Central memory CD8-positive, alpha-beta T cell (primary cell): ENCODE measurements around the gene LIFR.

Source experiments
- ATAC-seq: fragments of 150-1000 bp; cut with Tn5 transposase; replicated peaks from 2 replicates; pipeline ENCODE4 v1.10.0; 2022; ENCODE audit warnings: mild to moderate bottlenecking, moderate FRiP score, moderate number of reproducible peaks; ENCODE audit not compliant: poor library complexity, severe bottlenecking; ENCODE audit errors: extremely low read depth
- DNase-seq, 2 donors: peaks; one replicate each; pipeline ENCODE4 v3.0.0; 2021; ENCODE audit warnings: low spot score in 2 of 2
- H3K27ac Mint-ChIP-seq: one replicate; pipeline ENCODE4 v1.8.0; 2022; ENCODE audit warnings: low read depth, mild to moderate bottlenecking, moderate library complexity, mixed read lengths
- H3K27me3 Mint-ChIP-seq: one replicate; pipeline ENCODE4 v1.8.0; 2022; ENCODE audit warnings: mixed read lengths
- H3K36me3 Mint-ChIP-seq: one replicate; pipeline ENCODE4 v1.8.0; 2022; ENCODE audit warnings: mild to moderate bottlenecking, moderate library complexity, mixed read lengths; ENCODE audit not compliant: insufficient read depth
- H3K4me1 Mint-ChIP-seq: one replicate; pipeline ENCODE4 v1.8.0; 2022; ENCODE audit warnings: mixed read lengths
- H3K4me3 Mint-ChIP-seq: one replicate; pipeline ENCODE4 v1.8.0; 2022; ENCODE audit warnings: mild to moderate bottlenecking, moderate library complexity, mixed read lengths
- H3K9me3 Mint-ChIP-seq: one replicate; pipeline ENCODE4 v1.8.0; 2022; ENCODE audit warnings: mixed read lengths

The LIFR gene

GRCh38 chr5:38595132-38595745 lies 38.8 kb upstream of the LIFR start:
- H3K36me3 Mint-ChIP-seq = no peaks in the 10 kb centered on the region
- ATAC-seq (no peak), DNase-seq (no peak)
- H3K27ac Mint-ChIP-seq = no peak overlapping the region
- H3K27me3 Mint-ChIP-seq = peaks cover 56% of the 10 kb centered on the region
- H3K4me3 Mint-ChIP-seq = no peak overlapping the region
- H3K9me3 Mint-ChIP-seq = no peaks in the 10 kb centered on the region
- no peaks in the 10 kb centered on the region for H3K4me1 Mint-ChIP-seq

GRCh38 chr5:38593959-38594358 lies 37.5 kb upstream of the LIFR start:
- no peaks in the 10 kb centered on the region for H3K9me3 Mint-ChIP-seq
- H3K27ac Mint-ChIP-seq = no peak overlapping the region
- ATAC-seq (no peak), DNase-seq (no peak)
- H3K27me3 Mint-ChIP-seq = peaks cover 63% of the 10 kb centered on the region
- H3K36me3 Mint-ChIP-seq = no peaks in the 10 kb centered on the region
- H3K4me1 Mint-ChIP-seq = no peaks in the 10 kb centered on the region
- H3K4me3 Mint-ChIP-seq = no peak overlapping the region

DNA sequence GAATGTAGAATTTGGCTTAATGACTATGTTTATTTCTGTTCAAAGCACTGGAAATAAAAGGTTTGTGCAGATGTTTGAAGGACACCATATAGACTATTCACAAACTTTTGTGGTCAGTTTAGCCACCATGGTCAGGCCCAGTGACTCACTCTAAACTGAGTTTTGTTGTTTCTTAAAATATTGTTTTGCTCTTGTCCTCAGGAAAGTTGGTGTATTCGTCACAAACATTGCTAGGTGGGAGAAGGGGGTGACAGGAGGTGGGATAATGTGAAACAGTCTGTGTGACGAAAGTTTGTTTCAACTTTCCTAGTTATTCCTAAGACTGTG lies 35.0 kb upstream of the LIFR start:
- DNase-seq = no peak
- Mint-ChIP-seq H3K9me3 (no peaks in the 10 kb centered on the region), H3K4me3 (no peak overlapping the region), H3K36me3 (no peaks in the 10 kb centered on the region), H3K27me3 (peaks cover 43% of the 10 kb centered on the region), H3K4me1 (no peaks in the 10 kb centered on the region), H3K27ac (no peak overlapping the region)
- ATAC-seq = no peak

GRCh38 chr5:38590838-38591522 lies 34.5 kb upstream of the LIFR start:
- Mint-ChIP-seq H3K36me3 (no peaks in the 10 kb centered on the region), H3K27ac (no peak overlapping the region), H3K4me1 (no peaks in the 10 kb centered on the region), H3K27me3 (peaks cover 47% of the 10 kb centered on the region), H3K9me3 (no peaks in the 10 kb centered on the region), H3K4me3 (no peak overlapping the region)
- no peak for DNase-seq
- ATAC-seq = no peak

GRCh38 chr5:38589629-38590028 lies 33.2 kb upstream of the LIFR start:
- ATAC-seq (no peak), DNase-seq (no peak)
- Mint-ChIP-seq H3K27ac (no peak overlapping the region), H3K27me3 (peaks cover 47% of the 10 kb centered on the region), H3K36me3 (no peaks in the 10 kb centered on the region), H3K4me1 (no peaks in the 10 kb centered on the region), H3K4me3 (no peak overlapping the region), H3K9me3 (no peaks in the 10 kb centered on the region)

DNA sequence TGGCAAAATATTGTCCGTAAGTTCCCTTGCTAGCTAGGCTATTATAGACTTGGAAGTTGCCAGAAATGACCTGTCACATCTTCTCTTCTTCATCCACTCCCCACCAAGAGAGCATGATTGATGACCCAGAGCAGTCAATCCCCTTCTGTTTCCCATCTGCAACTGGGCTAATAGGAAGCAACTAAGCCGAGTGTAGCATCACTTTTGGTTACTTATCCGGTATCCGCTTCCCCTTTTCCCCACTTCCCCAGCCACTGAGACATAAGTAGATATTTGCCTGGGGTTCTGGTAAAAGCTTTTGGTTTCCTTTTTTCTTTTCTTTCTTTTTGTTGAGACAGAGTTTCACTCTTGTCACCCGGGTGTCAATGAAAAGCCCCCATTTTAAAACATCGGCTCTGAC lies 29.4 kb upstream of the LIFR start:
- Mint-ChIP-seq H3K36me3 (no peaks in the 10 kb centered on the region), H3K4me3 (no peak overlapping the region), H3K27ac (no peak overlapping the region), H3K9me3 (no peaks in the 10 kb centered on the region), H3K27me3 (peaks cover 66% of the 10 kb centered on the region), H3K4me1 (peaks cover 6% of the 10 kb centered on the region)
- ATAC-seq (no peak), DNase-seq (no peak)

DNA sequence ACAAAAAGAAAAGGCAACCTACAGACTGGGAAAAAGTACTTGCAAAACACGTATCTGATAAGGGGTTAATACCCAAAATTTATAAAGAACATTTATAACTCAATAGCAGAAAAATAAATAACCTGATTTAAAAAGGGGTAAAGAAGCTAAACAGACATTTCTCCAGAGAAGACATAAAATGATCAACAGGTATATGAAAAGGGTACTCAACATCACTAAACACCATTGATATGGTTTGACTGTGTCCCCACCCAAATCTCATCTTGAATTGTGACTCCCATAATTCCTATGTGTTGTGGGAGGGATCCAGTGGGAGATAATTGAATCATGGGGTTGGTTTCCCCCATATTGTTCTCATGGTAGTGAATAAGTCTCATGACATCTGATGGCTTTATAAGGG lies 27.1 kb upstream of the LIFR start:
- no peak for ATAC-seq
- peaks cover 63% of the 10 kb centered on the region for H3K27me3 Mint-ChIP-seq
- DNase-seq = no peak
- H3K4me1 Mint-ChIP-seq = peaks cover 6% of the 10 kb centered on the region
- no peak overlapping the region for H3K27ac Mint-ChIP-seq
- H3K36me3 Mint-ChIP-seq = no peaks in the 10 kb centered on the region
- H3K9me3 Mint-ChIP-seq = no peaks in the 10 kb centered on the region
- no peak overlapping the region for H3K4me3 Mint-ChIP-seq

DNA sequence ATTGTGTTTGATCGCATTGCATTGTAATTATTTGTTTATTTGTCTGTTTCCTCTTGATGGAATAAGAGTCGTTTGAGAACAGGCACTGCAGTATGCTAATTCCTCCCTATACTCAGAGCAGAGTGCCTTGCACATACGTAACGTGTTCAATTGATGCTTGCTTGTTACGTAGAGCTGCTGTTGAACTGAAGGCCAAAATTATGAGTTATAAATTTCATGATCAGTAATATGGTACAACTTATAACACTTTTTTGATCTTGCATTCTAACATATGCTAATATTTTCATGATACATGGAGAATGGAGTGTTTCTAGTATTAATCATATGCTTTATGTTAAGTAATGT lies 26.5 kb upstream of the LIFR start:
- peaks cover 6% of the 10 kb centered on the region for H3K4me1 Mint-ChIP-seq
- H3K27me3 Mint-ChIP-seq = peaks cover 63% of the 10 kb centered on the region
- no peaks in the 10 kb centered on the region for H3K9me3 Mint-ChIP-seq
- no peak overlapping the region for H3K27ac Mint-ChIP-seq
- H3K36me3 Mint-ChIP-seq = no peaks in the 10 kb centered on the region
- no peak for ATAC-seq
- no peak overlapping the region for H3K4me3 Mint-ChIP-seq
- no peak for DNase-seq

- Mint-ChIP-seq H3K4me1 (peaks cover 6% of the 10 kb centered on the region), H3K27me3 (peaks cover 67% of the 10 kb centered on the region), H3K9me3 (no peaks in the 10 kb centered on the region), H3K4me3 (no peak overlapping the region), H3K27ac (no peak overlapping the region), H3K36me3 (no peaks in the 10 kb centered on the region)
- no peak for ATAC-seq
- DNase-seq = no peak
These were observed 26.0 kb upstream of the LIFR start for GRCh38 chr5:38582293-38582974.

DNA sequence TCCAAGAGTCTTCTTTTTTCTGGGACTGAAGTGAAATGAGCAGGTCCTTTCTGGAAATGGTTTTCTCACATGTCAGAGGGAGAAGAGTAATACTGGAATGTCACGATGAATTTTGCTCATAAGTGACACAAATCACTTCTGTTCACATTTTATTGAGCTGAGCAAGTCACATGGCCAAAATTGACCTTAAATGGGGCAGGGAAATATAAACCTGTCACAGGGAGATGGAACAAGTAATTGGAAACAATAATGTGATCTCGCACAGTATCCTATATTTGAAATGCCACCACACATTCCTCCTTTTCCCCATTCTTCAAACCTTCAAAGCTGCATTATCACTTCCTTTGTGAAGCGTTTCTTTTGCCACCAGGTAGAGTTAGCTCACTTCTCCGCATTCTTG lies 25.2 kb upstream of the LIFR start:
- no peak overlapping the region for H3K4me3 Mint-ChIP-seq
- H3K27ac Mint-ChIP-seq = no peak overlapping the region
- ATAC-seq (no peak), DNase-seq (no peak)
- H3K9me3 Mint-ChIP-seq = no peaks in the 10 kb centered on the region
- H3K36me3 Mint-ChIP-seq = no peaks in the 10 kb centered on the region
- H3K27me3 Mint-ChIP-seq = peaks cover 73% of the 10 kb centered on the region
- peaks cover 6% of the 10 kb centered on the region for H3K4me1 Mint-ChIP-seq

GRCh38 chr5:38579105-38579504 lies 22.7 kb upstream of the LIFR start:
- no peak for ATAC-seq
- Mint-ChIP-seq H3K9me3 (no peaks in the 10 kb centered on the region), H3K27ac (no peak overlapping the region), H3K4me1 (peaks cover 6% of the 10 kb centered on the region), H3K27me3 (peaks cover 53% of the 10 kb centered on the region), H3K4me3 (no peak overlapping the region), H3K36me3 (no peaks in the 10 kb centered on the region)
- DNase-seq = no peak

DNA sequence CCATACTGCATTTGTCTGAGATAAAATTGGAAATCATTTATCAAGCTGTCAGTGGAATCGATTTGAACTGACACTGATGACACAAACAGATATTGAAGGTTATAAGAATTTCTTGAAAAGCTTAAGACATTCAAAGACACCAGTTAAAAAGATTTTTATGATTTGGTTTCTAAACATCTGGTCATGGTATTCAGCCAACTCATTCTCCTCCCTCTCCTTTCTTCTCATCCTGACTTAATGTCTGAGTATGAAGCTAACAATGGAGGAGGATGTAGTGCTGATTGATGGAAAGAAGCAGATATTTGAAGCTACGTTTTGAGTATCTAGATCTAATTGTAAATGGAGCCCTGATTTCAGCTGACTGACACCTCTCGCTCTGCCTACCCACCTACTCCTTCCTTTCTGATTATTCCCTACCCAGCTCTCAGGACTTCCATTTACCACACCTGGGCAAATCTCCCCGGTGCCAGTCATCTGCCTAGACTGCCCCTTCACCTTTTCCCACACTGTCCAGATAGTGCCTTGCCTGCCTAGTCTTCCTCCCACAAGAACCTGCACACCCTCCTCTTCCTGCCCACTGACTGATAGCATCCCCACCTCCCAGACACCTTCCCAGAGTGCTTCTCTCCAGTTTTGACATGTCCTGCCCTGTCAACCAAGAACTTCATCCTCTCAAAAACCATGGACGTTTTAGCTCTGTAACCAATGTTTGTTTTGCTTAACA lies 20.7 kb upstream of the LIFR start:
- Mint-ChIP-seq H3K27ac (no peak overlapping the region), H3K4me3 (no peak overlapping the region), H3K27me3 (peaks cover 33% of the 10 kb centered on the region), H3K9me3 (no peaks in the 10 kb centered on the region), H3K4me1 (no peaks in the 10 kb centered on the region), H3K36me3 (no peaks in the 10 kb centered on the region)
- DNase-seq = no peak
- no peak for ATAC-seq

DNA sequence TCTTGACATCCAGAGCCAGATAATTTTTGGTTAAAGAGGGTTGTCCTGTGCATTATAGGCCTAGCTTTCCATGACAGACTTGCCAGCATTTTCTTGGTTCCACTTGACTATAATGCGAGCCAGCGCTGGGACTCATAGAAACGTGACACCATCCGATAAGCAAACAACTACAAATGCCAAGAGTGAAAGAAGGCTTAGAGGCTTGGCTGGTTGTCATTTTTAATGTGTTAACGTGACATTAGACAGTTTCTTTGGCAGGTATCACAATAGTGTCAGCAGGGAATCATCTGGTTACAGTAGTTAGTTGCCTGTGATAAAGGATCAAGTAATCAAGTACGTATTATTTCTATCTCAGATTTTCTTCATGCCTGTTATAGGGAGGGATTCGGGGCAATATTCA lies 20.0 kb upstream of the LIFR start:
- no peak for DNase-seq
- H3K27ac Mint-ChIP-seq = no peak overlapping the region

More for the DNA sequence above, 20.0 kb upstream of the LIFR start:
- peaks cover 26% of the 10 kb centered on the region for H3K27me3 Mint-ChIP-seq
- H3K4me1 Mint-ChIP-seq = no peaks in the 10 kb centered on the region
- no peaks in the 10 kb centered on the region for H3K9me3 Mint-ChIP-seq
- no peak overlapping the region for H3K4me3 Mint-ChIP-seq
- H3K36me3 Mint-ChIP-seq = no peaks in the 10 kb centered on the region
- no peak for ATAC-seq
